M059J (cell line): ENCODE measurements around the gene CEP112. TPM values are rescaled to one million over a fixed set of nuclear protein-coding genes. Genes with fewer than 3 reads are reported as not detected.
A peak's percentile ranks its signal among the peaks of the same experiment; 100 is the strongest.

ENCODE experiments used
- DNase-seq: peaks from one replicate; pipeline ENCODE4 v3.0.0-alpha.2; 2012; ENCODE audit warnings: low read depth
- total RNA-seq: library from RNA; depleted of rRNA; stranded (reverse); fragments of >200 nt; shearing (Covaris generic); gene quantifications from 2 replicates; pipeline ENCODE4 v1.2.3, GENCODE V29; 2014

The CEP112 gene
- total RNA-seq, 1 experiment from 2014 or later, result 5.9 TPM

- no peak for DNase-seq
Measured at GRCh38 chr17:66211047-66211810, 19.3 kb upstream of the CEP112 start.

- no peak for DNase-seq
Measured at GRCh38 chr17:66210208-66210574, 18.3 kb upstream of the CEP112 start.

GRCh38 chr17:66207936-66208335, 16.0 kb upstream of the CEP112 start:
- no peak for DNase-seq

- DNase-seq, result no peak
Measured at GRCh38 chr17:66203274-66204015, 11.5 kb upstream of the CEP112 start.

- DNase-seq, result peak; percentile 67
Measured at GRCh38 chr17:66200685-66201092, 8.8 kb upstream of the CEP112 start.

- DNase-seq, result no peak
Measured at GRCh38 chr17:66198242-66198641, 6.3 kb upstream of the CEP112 start.

GRCh38 chr17:66192378-66192687, 400 bp upstream of the CEP112 start:
- DNase-seq, result no peak

GRCh38 chr17:66190738-66191592, 968 bp downstream of the CEP112 start:
- DNase-seq, result peak; percentile 51

- no peak for DNase-seq
Measured at GRCh38 chr17:66187718-66188117, 4.2 kb downstream of the CEP112 start.

- no peak for DNase-seq
Measured at GRCh38 chr17:66185862-66186261, 6.1 kb downstream of the CEP112 start.

- DNase-seq, result no peak
Measured at GRCh38 chr17:66184392-66184791, 7.5 kb downstream of the CEP112 start.

- no peak for DNase-seq
Measured at GRCh38 chr17:66183529-66183928, 8.4 kb downstream of the CEP112 start.

GRCh38 chr17:66178642-66179041, 13.3 kb downstream of the CEP112 start:
- DNase-seq, result no peak

- DNase-seq, result peak; percentile 42
Measured at GRCh38 chr17:66177048-66177447, 14.9 kb downstream of the CEP112 start.

- DNase-seq, result no peak
Measured at GRCh38 chr17:66175892-66176291, 16.0 kb downstream of the CEP112 start.

GRCh38 chr17:66172691-66173223, 19.2 kb downstream of the CEP112 start:
- DNase-seq, result no peak

- DNase-seq, result no peak
Measured at GRCh38 chr17:66172144-66172543, 19.8 kb downstream of the CEP112 start.

GRCh38 chr17:66171692-66172091, 20.2 kb downstream of the CEP112 start:
- DNase-seq, result no peak

GRCh38 chr17:66171172-66171571, 20.8 kb downstream of the CEP112 start:
- no peak for DNase-seq

- no peak for DNase-seq
Measured at GRCh38 chr17:66169839-66170238, 22.1 kb downstream of the CEP112 start.

- no peak for DNase-seq
Measured at GRCh38 chr17:66167189-66167815, 24.6 kb downstream of the CEP112 start.
